Common myeloid progenitor, CD34-positive (primary cell): ENCODE data around the gene RASSF5.
"Not testable (repeated sequence)": the region's sequence is repeated elsewhere in the genome, so short reads cannot be mapped to it uniquely, and the experiment has no call there.

Experiments
- CTCF ChIA-PET: fragments of 350-600 bp; sonication (Branson Sonifier 250); formaldehyde crosslinking; loops from one replicate; lab custom pipeline; 2021; ENCODE audit warnings: antibody characterized with exemption; lab: Charles Lee
- POLR2A ChIA-PET: fragments of 350-600 bp; sonication (Branson Sonifier 250); formaldehyde crosslinking; loops from one replicate; lab custom pipeline; 2021; ENCODE audit warnings: antibody characterized with exemption; lab: Charles Lee
- DNase-seq, 3 donors: peaks; one replicate each; pipeline versions ENCODE4 v3.0.0 to v3.0.0-alpha.2; 2013
- H3K27ac ChIP-seq, 2 experiments: 1 replicate in 1 of 2; 2 replicates in 1 of 2; pipeline ENCODE4 v1.7.0; 2013; ENCODE audit warnings: inconsistent platforms in 2 of 2, low read length in 2 of 2, mild to moderate bottlenecking in 2 of 2, low read depth in 1 of 2, moderate library complexity in 1 of 2; ENCODE audit not compliant: severe bottlenecking in 2 of 2, insufficient read depth in 1 of 2, poor library complexity in 1 of 2
- H3K27me3 ChIP-seq, 5 experiments: replicated peaks in 2 of 5; 1 replicate in 3 of 5; 2 replicates in 2 of 5; pipeline versions ENCODE4 v1.6.1 to v1.7.0; 2013; ENCODE audit warnings: low read length in 4 of 5, mild to moderate bottlenecking in 2 of 5, moderate library complexity in 2 of 5, inconsistent platforms in 1 of 5; ENCODE audit not compliant: insufficient read depth in 5 of 5, control insufficient read depth in 4 of 5
- H3K36me3 ChIP-seq, 4 experiments: 1 replicate in 2 of 4; 2 replicates in 2 of 4; pipeline versions ENCODE4 v1.6.1 to v1.7.0; 2013; ENCODE audit warnings: low read length in 3 of 4, control low read depth in 1 of 4, mild to moderate bottlenecking in 1 of 4; ENCODE audit not compliant: control insufficient read depth in 4 of 4, insufficient read depth in 4 of 4
- H3K4me1 ChIP-seq, 4 experiments: 1 replicate in 3 of 4; 2 replicates in 1 of 4; pipeline versions ENCODE4 v1.6.1 to v1.7.1; 2013; ENCODE audit warnings: low read length in 3 of 4, mild to moderate bottlenecking in 3 of 4, control low read depth in 1 of 4, inconsistent platforms in 1 of 4, moderate library complexity in 1 of 4; ENCODE audit not compliant: control insufficient read depth in 4 of 4, insufficient read depth in 4 of 4; ENCODE audit errors: control extremely low read depth in 1 of 4
- H3K4me3 ChIP-seq, 7 experiments: 1 replicate in 4 of 7; 2 replicates in 3 of 7; pipeline versions ENCODE4 v1.5.1 to v1.7.0; 2013; ENCODE audit warnings: mild to moderate bottlenecking in 7 of 7, low read length in 6 of 7, moderate library complexity in 6 of 7, inconsistent platforms in 2 of 7, low read depth in 2 of 7, control low read depth in 1 of 7; ENCODE audit not compliant: insufficient read depth in 4 of 7, control insufficient read depth in 1 of 7; ENCODE audit errors: extremely low read depth in 1 of 7
- H3K9me3 ChIP-seq, 5 experiments: 1 replicate in 4 of 5; 2 replicates in 1 of 5; pipeline versions ENCODE4 v1.6.1 to v1.7.1; 2013; ENCODE audit warnings: low read length in 4 of 5, mild to moderate bottlenecking in 2 of 5, inconsistent platforms in 1 of 5, low read depth in 1 of 5, moderate library complexity in 1 of 5; ENCODE audit not compliant: control insufficient read depth in 4 of 5, insufficient read depth in 2 of 5; ENCODE audit errors: control extremely low read depth in 1 of 5
- WGBS: methylation state at CpG from one replicate; pipeline ENCODE4 v1.1.5; 2013; ENCODE audit not compliant: insufficient coverage; 5-methylcytosine and 5-hydroxymethylcytosine counted together

The RASSF5 gene

DNA sequence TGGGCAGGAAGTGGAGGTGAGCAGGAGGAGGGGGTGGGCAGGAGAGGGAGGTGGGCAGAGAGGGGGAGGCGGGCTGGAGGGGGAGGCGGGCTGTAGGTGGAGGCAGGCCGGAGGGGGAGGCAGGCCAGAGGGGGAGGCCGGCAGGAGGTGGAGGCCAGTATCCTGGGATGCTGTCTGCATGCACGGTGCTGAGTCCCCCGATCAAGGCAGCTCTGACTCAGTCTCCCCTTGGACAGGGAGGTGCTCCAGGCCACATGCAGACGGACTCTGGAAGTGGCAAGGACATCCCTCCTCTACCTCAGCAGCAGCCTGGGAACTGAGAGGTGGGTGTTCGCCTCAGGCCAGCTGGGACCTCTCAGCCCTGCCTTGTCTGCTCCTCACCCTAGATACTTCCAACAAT lies 27.1 kb upstream of the RASSF5 start:
- Histone ChIP-seq H3K4me1 (peaks cover 0 to 4% (median under 1%) of the 10 kb centered on the region in 4 experiments), H3K36me3 (peaks cover 15 to 90% (median 73%) of the 10 kb centered on the region in 4 experiments), H3K27ac (no peak overlapping the region), H3K27me3 (no peaks in the 10 kb centered on the region), H3K4me3 (no peak overlapping the region), H3K9me3 (no peaks in the 10 kb centered on the region)
- 96% methylated on average over 5 of the region's 8 CpGs for WGBS
- ChIA-PET CTCF (interaction anchor here (1.0 to 5.6 kb wide), 13 partner anchors 8 to 194 kb away, joined by 3 to 69 read pairs (median 5); partner anchors contain the start of genes IKBKE and RASSF5), POLR2A (no interaction called here)
- DNase-seq, result no peak

DNA sequence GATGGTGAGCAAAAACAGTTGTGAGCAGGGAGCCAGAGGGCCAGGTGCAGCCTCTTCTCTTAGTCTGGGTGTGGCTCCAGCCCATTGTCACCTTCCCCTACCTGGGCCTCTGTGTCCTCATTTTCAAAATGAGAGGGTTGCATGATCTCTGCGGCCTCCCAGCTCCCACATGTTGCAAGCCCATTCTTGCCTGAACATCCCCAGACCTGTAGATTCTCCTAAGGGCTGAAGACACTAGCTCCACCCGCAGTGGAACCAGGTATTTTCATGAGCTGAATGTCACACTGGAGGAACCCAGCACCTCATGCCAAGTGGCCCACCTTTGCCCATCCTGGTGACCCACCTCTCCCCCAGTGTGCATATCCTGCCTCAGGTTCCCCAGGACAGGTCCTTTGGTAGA lies 24.7 kb upstream of the RASSF5 start:
- 100% methylated on average over 2 of the region's 2 CpGs for WGBS
- Histone ChIP-seq H3K27me3 (no peaks in the 10 kb centered on the region), H3K36me3 (peaks cover 15 to 88% (median 64%) of the 10 kb centered on the region in 4 experiments), H3K4me3 (no peak overlapping the region), H3K27ac (no peak overlapping the region), H3K9me3 (no peaks in the 10 kb centered on the region), H3K4me1 (peaks cover 0 to 6% (median under 1%) of the 10 kb centered on the region in 4 experiments)
- no peak for DNase-seq
- ChIA-PET POLR2A (no interaction called here), CTCF (interaction anchor here (0.7 to 3.2 kb wide), 11 partner anchors 8 to 153 kb away, joined by 3 to 19 read pairs (median 3); partner anchors contain the start of genes DYRK3 and IKBKE)

DNA sequence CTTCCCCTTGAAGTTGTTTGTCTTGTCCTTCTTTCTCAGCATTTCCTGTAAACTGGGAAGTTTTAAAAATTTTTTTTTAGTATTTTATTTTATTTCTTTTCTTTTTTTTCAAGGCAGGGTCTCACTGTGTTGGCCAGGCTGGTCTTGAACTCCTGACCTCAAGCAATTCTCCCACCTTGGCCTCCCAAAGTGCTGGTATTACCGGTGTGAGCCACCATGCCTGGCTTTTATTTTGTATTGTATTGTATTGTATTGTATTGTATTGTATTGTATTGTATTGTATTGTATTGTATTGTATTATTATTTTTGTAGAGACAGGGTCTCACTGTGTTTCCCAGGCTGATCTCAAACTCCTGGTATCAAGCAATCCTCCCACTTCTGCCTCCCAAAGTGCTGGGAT lies 23.5 kb upstream of the RASSF5 start:
- H3K36me3 ChIP-seq, result peaks cover 15 to 86% (median 59%) of the 10 kb centered on the region in 4 experiments
- WGBS, result 100% methylated on average over 1 of the region's 1 CpG
- POLR2A ChIA-PET, DNase-seq, H3K4me3 ChIP-seq, H3K4me1 ChIP-seq, H3K27me3 ChIP-seq, H3K27ac ChIP-seq, H3K9me3 ChIP-seq: not testable (repeated sequence)
- CTCF ChIA-PET, result interaction anchor here (1.3 to 3.2 kb wide), 5 partner anchors 12 to 109 kb away, joined by 3 to 19 read pairs (median 5); no protein-coding TSS in a partner anchor

DNA sequence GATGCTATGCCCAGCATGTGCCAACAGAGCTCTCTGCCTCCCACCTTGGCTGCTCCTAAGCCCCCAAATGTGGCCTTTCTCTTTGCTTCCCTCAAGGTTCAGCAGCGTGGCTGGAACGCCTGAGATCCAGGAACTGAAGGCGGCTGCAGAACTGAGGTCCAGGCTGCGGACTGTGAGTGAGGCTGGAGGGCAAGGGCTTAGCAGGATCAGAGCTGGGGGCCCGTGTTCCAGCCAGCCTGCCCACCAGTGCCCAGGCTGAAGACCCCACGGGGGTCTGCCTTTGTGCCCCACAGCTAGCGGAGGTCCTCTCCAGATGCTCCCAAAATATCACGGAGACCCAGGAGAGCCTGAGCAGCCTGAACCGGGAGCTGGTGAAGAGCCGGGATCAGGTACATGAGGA lies 22.4 kb upstream of the RASSF5 start:
- H3K4me1 ChIP-seq, result peaks cover 0 to 3% (median 0%) of the 10 kb centered on the region in 4 experiments
- H3K36me3 ChIP-seq, result peaks cover 15 to 82% (median 55%) of the 10 kb centered on the region in 4 experiments
- ChIA-PET CTCF (interaction anchor here (0.8 to 1.8 kb wide), 4 partner anchors 11 to 121 kb away, joined by 3 to 7 read pairs (median 4); no protein-coding TSS in a partner anchor), POLR2A (no interaction called here)
- no peaks in the 10 kb centered on the region for H3K27me3 ChIP-seq
- H3K27ac ChIP-seq, result no peak overlapping the region
- DNase-seq, result no peak
- H3K9me3 ChIP-seq, result no peaks in the 10 kb centered on the region
- 99% methylated on average over 10 of the region's 10 CpGs for WGBS
- H3K4me3 ChIP-seq, result no peak overlapping the region

- WGBS, result 83% methylated on average over 11 of the region's 15 CpGs
- Histone ChIP-seq H3K27me3 (no peaks in the 10 kb centered on the region), H3K4me1 (peaks cover 0 to 3% (median 0%) of the 10 kb centered on the region in 4 experiments), H3K36me3 (peaks cover 15 to 88% (median 62%) of the 10 kb centered on the region in 4 experiments), H3K9me3 (no peaks in the 10 kb centered on the region), H3K27ac (no peak overlapping the region), H3K4me3 (no peak overlapping the region)
- ChIA-PET POLR2A (no interaction called here), CTCF (interaction anchor here (0.9 to 2.0 kb wide), 6 partner anchors 8 to 100 kb away, joined by 3 to 7 read pairs (median 4); partner anchors contain the start of gene IKBKE)
- no peak for DNase-seq
Measured at GRCh38 chr1:206486995-206487788, 20.1 kb upstream of the RASSF5 start.

- 97% methylated on average over 7 of the region's 7 CpGs for WGBS
- Histone ChIP-seq H3K27ac (no peak overlapping the region), H3K4me3 (no peak overlapping the region), H3K36me3 (peaks cover 19 to 88% (median 60%) of the 10 kb centered on the region in 4 experiments), H3K9me3 (no peaks in the 10 kb centered on the region), H3K27me3 (no peaks in the 10 kb centered on the region), H3K4me1 (peaks cover 0 to 3% (median 0%) of the 10 kb centered on the region in 4 experiments)
- ChIA-PET POLR2A (no interaction called here), CTCF (interaction anchor here (1.0 to 2.0 kb wide), 5 partner anchors 9 to 100 kb away, joined by 3 to 7 read pairs (median 4); no protein-coding TSS in a partner anchor)
- no peak for DNase-seq
Measured at GRCh38 chr1:206487970-206488369, 19.4 kb upstream of the RASSF5 start.
